SW 1271 (cell line): ENCODE results near the gene PPID.
"Not testable (repeated sequence)": the region's sequence is repeated elsewhere in the genome, so short reads cannot be mapped to it uniquely, and the experiment has no call there.

Experiments used
- DNase-seq, 2 experiments: peaks; one replicate each; lab custom pipeline; 2025; lab: John Stamatoyannopoulos, UW

Gene PPID

DNA sequence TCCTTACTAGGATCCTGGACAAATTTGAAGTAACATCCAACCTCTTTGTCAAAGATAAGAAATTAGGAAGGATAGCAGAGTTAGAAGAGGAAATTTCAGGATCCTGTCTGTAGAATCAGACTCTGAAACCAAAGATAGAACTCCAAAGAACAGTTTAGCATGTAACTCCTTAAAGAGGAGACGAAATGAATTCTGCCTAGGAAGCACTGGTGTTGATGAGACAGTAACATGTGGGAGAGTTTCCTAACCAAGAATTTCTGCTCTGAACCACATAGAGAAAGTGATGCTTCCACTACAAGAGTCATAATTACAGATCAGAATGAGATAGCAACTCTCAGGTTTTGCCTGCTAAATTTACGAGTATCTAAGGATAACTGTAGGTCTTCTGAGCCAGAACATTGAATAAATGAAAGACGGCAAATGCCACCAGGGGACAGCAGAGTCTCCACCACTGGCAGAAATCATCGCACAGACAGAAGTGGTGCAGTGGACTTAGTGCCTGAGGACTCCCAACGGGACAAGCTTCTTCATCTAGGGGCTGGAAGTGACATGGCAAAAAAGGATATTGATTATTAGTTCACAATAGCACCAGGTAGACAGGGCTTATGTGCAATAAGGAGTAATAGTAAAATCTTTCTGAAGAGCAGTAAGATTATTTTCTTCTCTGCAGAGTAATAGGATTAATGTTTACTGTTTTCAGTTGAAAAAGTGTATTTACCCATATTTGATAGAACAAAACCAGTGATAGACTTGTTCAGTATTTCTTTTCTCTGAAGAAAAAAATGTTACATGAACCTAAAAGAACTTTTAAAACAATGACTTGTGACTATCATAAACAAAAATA lies 6.7 kb upstream of the PPID start:
- peak; percentile 9 to 30 for DNase-seq

DNA sequence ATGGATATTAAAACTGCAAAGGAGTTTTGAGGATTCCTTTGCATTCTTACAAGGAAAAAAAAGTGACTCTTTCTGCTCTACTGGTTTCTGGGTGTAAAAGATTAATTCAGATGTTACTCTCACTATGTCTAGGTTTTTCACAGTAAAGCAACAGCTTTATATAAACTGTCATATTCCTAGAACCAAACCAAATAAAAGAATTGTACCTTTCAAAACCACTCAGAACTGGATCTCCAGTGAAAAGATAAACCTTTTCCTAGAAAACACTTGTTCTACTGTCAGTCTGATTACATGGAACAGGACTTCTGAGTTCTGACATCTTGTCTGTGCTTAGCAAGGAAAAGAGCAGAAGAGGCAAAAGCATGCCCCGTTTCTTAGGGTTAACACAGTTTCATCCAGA lies 5.0 kb upstream of the PPID start:
- no peak for DNase-seq

DNA sequence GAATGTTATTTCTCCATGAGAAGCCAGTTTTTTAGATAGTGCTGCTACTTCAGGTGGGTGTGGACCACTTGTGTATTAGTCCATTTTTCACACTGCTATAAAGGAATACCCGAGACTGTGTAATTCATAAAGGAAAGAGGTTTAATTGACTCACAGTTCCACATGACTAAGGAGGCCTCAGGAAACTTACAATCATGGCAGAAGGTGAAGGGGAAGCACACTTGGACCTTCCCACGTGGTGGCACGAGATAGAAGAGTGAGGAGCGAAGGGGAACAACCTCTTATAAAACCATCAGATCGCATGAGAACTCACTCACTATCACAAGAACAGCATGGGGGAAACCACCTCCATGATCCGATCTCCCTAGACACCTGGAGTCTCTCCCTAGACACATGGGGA lies 3.4 kb upstream of the PPID start:
- no peak for DNase-seq

DNA sequence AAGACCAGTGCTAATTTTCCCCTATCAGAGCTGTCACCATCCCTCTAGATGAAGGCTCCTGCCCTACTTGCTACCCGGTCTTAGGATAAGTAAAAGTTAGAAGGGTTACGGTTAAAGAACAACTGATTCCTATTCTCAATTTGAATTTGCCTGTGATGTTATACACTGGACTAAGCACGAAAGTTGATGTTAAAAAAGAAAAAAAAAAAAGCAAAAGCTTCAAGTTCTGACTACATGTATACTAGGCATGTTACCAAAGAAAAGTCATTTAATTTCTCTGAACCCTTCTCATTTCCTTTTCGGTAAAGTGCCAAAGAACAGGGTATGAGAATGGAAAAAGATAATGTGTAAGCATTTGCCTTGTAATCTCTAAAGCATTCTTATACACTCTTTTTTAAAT lies 1.4 kb upstream of the PPID start:
- no peak for DNase-seq

DNA sequence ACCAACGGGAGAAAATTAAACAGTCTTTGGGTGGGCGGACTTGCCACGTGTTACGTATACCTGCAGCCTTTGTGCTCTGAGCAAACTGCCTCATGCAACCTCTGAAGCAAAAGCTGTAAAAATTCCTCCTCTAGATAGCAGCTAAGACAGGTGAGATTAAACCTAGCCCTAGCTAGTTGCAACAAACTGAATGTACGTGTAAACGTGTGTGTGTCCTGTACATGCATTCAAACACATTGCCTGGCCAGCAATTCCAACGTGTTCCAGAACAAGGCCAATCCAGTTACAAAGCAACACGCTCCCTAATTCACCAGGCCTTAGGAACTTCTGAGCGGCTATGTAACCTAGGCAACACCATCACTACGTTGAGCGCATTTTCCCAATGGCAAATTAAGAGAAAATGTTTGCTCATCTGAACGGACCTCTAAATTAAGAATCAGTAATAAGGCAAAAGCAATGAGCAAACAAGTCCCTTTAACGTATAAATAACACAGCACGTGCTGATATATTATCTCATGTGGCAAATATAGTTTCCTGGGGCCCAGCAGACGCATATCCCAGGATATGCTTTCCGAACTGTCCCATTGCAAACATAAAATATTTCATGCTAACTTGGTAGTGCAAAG lies 792 bp downstream of the PPID start:
- no peak for DNase-seq

DNA sequence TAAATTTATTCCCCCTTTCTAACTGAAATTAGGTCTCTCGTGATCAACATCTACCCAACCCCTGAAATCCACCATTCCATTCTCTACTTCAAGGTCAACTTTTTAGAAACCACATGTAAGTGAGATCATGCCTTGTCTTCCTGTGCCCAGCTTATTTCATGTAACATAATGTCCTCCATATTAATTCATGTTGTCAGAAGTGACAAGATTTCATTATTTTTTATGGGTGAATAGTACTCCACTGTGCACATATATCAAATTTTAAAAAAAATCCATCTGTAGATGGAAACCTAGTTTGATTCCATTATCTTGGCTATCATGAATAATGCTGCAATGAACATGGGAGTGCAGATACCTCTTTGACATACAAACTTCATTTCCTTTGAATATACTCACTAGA lies 1.5 kb downstream of the PPID start:
- DNase-seq, result no peak

DNA sequence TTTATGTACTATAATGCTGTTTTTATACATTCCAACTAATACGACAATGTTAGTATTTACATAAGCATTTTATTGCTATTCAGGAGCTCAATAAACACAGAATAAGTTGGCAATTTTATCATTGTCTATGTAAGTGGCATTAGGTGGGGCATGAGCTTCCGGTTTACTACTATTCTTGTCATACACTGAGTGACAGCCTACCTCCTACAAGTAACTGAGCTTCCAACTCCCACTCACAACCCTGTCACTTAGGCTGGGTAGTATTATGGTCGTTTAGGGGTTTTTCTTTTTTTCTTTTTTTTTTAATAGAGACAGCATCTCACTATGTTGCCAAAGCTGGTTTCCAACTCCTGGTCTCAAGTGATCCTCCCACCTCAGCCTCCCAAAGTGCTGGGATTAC lies 7.4 kb downstream of the PPID start:
- no peak for DNase-seq

DNA sequence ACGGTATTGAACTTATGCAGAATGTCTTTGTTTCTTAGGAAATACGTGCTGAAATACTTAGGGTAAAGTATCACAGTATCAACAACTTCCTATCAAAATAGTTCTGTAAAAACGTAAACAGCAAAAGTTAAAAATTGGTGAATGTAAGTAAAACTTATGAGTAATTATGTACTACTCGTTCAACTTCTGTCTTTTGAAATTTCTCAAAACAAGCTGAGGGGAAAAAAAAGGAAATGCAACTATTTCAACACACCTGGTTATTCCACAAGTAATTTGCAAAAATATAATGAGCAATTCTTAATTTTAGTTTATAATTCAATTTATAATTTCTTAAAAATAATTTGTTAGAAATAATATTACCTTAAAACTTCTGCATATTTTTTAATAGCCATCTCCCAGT lies 8.3 kb downstream of the PPID start:
- DNase-seq, result no peak

DNA sequence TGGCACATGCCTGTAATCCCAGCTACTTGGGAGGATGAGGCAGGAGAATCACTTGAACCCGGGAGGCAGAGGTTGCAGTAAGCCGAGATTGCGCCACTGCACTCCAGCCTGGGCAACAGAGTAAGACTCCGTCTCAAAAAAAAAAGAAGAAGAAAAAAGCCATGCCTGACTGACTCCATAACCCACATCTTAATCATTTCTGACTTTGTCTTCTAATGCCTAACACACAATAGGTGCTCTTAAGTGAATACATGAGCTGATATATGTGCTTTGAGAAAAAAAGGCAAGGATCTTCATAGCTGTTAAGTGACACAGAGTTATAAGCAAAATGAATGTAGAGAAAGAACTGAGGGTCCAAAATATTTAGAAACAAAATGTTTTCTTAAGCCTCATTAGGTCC lies 10.6 kb downstream of the PPID start:
- not testable (repeated sequence) for DNase-seq

DNA sequence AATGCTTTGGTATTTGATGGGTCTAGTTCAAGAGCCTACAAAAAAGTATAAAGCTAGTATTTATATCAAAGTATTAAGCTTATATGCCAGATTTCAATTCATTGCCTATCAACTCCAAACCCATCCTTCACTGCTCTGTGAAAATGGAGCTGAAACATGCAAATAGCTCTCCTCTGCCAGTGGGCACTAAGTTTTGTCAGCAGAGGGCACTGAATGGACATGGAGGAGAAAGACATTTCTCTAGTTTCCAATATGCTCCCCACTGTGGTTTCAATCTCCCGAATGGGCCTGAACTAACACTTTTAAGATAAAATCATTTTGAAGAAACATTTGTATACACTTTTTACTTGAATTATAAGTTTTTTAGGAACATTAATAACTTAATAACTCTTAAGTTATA lies 12.4 kb downstream of the PPID start:
- DNase-seq, result peak; percentile 1 to 5

DNA sequence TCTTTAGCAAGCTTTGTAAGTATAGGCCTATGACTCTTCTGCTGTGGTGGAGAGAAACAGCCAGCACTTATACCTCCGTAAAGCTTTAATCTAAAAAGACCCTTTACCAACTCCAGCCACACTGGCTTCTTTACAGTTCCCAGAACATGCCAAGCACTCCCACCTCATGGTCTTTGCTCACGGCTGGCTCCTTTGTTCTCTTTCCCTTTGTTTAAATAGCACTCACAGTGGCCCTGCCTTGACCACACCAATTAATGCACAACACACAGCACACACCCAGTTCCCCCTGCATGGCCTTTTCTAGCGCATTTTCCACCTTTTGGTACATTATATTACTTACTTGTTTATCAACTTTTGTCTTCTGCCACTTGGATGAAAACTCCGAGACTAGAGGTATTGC lies 18.9 kb downstream of the PPID start:
- DNase-seq, result no peak

DNA sequence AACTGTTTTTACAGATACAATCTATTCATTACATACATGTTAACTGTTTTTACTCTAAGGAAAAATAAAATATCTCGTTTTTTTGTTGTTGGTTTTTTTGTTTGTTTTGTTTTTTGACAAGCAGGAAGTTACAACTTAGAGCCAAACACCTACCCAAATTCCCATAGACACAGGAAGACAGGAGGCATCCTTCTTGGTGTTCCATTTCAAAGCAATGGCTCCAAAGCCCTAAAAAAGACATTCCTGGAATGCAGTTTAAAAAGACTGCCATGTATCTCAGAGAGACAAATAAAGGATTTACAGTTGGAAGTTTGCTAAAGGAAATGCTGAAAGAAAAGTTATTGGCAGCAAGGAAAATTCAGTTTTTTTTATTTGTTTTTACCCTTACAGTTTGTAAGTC lies 34.4 kb downstream of the PPID start:
- no peak for DNase-seq

DNA sequence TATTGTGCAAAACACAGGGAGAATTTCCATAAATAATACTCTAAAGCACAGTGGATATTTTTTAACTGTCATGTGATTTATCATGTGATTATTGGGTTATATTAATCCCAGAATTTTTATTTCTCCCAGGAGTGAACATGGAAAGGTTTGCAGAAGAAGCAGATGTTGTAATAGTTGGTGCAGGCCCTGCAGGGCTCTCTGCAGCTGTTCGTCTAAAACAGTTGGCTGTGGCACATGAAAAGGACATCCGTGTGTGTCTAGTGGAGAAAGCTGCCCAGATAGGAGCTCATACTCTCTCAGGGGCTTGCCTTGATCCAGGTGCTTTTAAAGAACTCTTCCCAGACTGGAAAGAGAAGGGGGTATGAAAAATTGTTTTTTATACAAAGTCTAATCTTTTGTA lies 41.1 kb downstream of the PPID start:
- DNase-seq, result no peak

DNA sequence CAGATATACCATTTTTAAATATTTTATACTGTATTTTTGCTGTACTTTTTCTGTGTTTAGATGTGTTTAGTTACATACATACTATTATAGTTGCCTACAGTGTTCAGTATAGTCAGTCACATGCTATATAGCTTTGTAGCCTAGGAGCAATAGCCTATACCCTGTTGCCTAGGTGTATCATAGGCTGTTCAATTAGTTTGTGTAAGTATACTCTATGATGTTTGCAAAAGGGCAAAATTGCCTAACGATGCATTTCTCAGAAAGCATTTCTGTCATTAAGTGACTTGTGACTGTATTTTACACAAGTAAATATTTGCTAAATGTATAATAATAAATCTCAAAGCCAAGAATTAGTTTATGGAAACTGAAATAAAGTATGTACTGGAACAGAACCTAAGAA lies 41.6 kb downstream of the PPID start:
- DNase-seq, result no peak

DNA sequence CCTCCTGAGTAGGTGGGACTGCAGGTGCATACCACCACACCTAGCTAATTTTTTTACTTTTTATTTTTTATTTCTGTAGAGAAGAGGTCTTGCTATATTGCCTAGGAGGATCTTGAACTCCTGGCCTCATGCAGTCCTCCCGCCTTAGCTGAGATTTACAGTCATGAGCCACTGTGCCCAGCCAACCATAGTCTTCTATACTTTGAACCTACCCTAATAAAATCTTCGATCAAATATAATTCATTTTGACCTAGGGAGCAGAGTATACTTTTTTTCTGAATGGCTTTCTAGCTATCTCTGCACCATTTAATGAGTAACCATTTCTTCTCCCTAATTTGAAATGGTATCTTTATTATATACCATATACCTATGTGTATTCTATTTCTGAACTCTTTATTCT lies 44.4 kb downstream of the PPID start:
- no peak for DNase-seq

DNA sequence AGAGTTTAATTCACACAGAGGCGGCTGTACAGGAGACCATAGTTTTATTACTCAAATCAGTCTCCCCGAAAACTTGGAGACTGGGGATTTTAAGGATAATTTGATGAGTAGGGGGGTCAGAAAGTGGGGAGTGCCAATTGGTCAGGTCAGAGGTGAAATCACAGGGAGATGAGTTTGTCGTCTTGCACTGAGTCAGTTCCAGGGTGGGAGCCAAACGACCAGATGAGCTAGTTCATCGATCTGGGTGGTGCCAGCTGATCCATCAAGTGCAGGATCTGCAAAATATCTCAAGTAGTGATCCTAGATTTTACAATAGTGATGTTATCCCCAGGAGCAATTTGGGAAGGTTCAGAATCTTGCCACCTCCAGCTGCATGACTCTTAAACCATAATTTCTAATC lies 47.1 kb downstream of the PPID start:
- DNase-seq, result no peak

DNA sequence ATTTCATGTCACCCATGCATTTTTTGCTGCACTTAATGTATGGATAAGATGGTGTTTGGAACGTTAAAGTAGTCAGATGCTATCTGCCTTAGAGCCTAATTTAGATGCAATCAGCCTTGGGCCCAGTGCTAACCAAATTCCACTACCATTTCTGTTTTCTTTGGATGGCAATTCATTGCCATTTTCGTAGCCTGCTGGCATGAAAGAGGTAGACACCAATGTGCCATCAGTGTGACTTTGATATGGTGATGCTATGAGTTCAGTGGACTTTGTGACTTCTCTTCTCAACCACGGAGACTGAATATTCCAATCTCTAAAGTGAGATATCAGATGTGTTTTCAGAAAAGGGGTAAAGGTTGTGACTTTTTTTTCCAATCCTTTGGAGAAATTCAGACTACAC lies 49.6 kb downstream of the PPID start:
- DNase-seq, result no peak

DNA sequence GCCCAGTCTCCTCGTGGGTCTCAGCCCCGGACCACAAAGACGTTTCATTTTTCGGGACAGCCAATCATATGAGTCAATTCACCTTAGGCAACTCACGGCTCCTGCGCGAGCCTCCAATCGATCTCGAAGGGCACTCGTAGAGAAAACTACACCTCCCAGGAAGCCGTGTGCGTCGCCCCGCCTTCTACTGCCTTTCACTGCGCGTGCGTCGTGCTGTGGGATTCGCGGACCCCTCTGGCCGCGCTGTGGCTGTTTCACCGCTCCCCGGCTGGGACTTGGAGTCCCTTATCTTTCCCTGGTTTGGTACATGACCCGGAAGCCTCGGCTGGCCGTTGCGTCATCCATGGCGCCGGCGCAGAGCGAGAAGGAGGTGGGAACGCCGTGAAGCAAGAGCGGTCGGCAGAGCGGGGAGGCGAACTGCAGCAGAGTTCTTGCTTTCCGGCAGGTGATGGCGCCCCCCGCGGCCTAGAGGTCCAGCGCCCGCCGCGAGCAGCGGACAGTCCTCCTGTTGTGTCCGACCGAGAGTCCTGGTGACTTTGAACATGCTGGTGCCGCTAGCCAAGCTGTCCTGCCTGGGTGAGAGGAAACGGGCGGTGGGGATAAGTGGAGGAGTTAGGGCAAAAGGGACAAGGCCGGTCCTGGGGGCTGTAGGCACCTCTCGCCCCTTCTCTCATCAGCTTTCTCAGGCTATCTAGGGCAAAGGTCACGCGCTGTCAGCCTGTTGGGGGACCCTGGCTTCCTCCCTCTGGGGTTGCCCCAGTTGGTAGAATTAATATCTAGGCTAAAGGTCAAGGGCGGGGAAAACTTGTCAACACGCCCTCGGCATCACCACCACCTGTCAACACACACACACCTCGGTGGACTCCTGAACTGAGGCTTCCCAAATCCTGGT lies 51.0 kb downstream of the PPID start, which contains the start of gene ETFDH:
Gene ETFDH (plus strand): TSS at position 382 of the 892 bp plus-strand sequence. CDS start 161 bp downstream, at position 543.
- peak; percentile 95 to 96 for DNase-seq

DNA sequence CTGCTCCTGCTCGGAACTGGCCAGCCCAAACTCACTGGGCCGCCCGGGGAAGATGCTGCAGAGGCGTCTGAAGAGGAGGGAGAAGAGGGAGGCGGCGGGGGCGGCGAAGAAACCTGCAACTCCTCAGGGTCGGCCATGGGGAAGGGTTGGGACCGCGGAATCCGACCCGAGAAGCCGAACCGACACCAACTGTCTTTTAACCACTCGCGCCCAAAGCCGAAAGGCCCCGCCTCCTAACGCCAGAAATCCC lies 51.6 kb downstream of the PPID start, which contains the start of gene C4orf46:
Gene C4orf46 (minus strand): TSS at position 223 of the 250 bp plus-strand sequence. CDS start 86 bp downstream, at position 137.
- DNase-seq, result no peak

DNA sequence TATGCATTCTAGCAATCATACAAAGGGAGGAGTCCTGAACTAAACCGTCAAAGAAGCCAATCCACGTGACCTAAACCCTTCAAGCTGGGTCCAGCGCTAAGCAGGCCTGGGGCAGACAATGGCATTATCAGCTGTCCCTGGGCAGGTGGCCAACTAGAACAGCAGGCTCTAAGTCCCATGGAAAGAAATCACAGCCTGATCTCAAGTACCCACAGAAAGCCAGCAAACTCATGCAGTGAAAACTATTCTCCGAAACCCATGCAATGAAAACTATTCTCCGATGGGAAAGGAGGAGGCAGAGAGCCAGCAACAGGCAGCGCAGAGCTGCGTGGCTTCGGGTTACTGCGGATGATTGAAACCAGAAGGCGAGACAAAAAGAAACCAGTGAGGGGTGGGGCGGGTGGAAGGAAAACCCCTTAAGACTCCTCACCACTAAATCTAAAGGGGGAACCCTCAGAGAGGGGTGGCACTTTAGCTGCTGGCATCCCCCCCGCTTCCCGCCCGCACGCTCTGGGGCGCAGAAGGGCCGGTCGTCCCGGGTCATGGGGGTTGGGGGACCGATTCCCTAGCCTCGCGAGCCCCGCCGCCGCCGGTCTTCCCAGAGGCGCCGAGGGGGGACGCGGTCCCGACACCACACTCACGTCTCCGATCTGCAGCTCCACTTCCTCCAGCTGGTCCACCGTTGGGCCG lies 52.1 kb downstream of the PPID start:
- peak in 1 of 2 experiments; percentile 37 for DNase-seq

DNA sequence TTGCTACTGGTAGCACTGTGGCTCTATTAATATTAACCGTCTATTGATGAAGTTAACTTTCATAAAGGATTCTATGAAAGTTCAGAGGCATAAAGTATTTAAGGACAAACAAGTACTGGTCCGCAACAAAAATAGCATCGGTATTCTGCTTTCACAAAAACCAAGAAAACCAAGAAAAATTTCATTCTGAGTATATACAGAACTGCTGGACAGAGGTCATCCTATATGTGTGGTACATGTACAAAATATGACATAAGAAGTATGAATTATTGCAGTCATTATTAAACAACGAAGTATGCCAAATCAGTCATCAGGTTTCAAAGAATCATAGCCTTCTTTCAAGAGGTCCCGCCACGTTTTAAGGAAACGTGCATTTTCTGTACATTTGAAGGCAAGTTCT lies 53.9 kb downstream of the PPID start:
- DNase-seq, result no peak

DNA sequence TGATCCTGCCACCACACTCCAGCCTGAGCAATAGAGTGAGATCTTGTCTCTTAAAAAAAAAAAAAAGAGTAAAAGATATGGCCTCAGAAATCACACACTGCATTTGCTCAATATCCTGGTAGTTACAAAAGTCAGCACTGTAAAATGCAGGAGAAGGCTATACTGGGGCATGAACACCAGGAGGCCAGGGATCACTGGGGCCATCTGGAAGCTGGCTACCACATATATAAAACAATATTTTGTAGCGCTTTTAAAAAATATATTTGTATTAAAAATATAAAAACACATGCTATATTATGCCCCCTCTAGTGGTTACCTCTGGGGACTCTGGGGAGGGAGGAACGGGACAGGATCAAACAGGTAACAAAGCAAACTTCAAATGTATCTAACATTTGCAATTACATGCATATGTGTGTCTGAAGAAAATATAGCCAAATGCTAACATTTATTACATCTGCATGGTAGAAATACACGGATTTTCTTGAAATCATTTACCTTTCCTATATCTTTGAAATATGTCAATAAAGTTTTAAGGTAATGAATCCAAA lies 55.5 kb downstream of the PPID start:
- peak in 1 of 2 experiments; percentile 39 for DNase-seq
